CD1c-positive myeloid dendritic cell (primary cell): ENCODE measurements around the gene VWC2.

Experiments
- DNase-seq: peaks from one replicate; pipeline ENCODE4 v3.0.0-alpha.2; 2016; ENCODE audit errors: extremely low spot score

Gene VWC2

DNA sequence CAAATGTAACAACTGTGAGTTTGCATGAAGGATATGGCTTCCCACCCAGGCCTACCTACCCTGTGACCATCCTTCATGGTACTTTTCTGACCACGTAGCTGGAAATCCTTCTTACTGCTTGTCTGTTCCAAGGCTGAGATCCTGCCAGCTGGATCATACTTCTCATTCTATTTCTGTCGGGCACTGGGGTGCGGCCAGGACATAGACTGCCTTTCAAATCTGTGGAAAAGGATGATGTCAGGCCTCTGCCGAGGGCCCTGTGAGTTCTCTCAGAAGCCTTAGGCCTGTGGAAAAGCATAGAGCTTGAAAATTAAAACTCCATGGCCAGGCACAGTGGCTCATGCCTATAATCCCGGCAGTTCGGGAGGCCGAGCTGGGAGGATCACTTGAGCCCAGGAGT, 10.0 kb downstream of the VWC2 start:
- DNase-seq = no peak

DNA sequence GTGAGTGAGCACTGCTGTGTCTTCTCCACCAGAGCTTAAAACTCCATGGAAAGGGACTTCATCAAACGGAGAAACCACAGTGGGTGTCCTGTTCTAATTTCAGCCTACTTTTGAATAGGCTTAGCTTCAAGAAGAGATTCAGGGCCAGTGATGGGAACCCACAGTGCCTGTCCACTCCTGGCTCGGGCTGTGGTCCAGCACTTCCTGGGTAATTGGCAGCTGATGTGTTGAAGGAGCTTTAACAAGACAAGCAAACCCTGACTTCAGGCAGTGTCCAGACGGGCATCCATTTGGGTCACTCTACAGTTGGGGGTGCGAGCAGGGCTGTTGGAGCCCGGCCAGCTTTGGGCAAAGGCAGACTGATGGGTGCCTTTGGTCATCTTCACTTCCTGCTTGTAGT, 14.5 kb downstream of the VWC2 start:
- no peak for DNase-seq

DNA sequence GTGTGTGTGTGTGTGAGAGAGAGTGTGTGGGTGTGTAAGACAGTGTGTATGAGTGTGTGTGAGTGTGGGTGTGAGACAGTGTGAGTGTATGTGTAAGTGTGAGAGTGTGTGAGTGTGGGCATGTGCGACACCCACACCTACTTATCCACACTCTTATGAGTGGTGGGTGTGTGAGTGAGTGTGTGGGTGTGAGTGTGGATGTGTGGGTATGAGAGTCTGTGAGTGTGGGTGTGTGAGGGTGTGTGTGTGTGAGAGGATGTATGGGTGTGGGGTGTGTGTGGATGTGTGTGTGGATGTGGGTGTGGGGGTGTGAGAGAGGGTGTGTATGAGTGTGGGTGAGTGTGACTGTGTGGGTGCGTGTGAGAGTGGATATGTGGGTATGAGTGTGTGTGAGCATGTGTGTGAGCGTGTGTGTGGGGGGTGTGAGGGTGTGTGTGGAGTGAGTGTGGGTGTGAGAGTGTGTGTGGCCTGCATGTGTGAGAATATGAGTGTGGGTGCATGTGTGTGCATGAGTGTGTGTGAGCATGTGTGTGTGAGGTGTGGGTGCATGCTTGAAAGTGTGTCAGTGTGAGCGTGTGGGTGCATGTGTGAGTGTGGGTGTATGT, 15.1 kb downstream of the VWC2 start:
- DNase-seq = no peak

DNA sequence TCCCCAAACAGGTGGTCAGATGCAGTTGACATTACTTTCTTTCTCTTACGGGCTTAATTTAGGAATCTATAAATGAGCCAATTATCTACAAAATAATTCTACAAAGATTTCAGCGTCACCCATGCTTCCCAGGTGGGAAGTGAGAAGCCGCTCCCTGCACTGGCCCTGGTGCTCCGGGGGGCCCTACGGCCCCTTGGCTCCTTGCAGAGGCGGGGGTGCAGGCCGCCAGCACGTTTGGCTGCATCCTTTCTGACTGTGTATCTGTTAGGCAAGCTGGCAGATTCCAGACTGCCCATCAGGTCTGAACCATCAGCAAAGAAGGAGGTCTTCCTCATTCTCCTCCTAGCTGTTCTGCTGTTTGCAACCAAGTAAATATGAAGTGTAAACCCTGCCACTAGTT, 16.3 kb downstream of the VWC2 start:
- DNase-seq = no peak

DNA sequence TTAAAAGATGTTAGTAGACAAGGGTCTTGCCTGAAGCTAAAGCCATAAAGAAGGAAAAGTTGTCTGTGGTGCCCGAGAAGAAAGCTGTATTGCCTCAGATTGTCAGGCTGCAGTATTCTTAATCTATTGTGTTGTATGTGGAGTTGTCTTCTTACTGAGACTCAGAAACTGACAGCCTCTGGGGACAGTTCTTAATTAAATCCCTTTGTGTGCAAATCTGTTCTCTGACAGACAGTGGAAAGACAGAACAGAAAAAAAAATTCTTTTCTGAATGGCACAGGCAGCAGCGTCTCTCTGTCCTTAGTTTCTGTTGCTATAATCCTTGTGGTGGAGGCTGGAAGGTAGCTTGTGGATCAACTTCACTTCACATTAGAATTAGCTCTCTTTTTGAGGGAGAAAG, 16.8 kb downstream of the VWC2 start:
- DNase-seq = no peak

DNA sequence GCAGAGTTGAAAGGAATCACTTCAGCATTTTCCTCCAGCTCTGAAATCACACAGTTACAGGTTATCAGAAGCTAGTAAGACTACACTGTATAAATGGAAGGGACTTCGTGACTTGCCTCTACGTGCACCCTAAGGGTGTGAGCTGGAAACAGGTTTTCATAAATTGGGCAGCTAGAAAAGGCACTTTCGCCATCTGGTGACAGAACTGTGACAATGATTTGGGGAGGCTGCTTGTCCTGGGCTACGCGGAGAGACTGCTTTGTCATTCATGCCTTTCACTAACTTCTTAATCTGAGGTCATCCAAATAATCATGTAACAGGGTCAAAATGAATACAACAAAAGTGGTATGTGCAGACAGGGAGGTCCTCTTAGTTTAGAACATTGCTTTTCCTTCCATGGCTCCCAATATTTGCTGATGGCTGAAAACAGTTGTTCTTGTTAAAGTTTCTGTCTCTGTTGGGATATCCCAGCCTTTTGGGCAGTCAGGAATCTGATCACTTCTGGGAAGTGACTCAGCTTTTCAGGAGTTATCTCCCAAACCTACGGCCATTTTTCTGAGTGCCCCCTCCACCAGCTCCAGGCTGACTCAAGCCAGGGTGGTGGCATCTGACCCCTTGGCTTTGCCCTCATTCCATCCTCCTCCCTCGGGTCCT, 17.8 kb downstream of the VWC2 start:
- peak; percentile 26 for DNase-seq

DNA sequence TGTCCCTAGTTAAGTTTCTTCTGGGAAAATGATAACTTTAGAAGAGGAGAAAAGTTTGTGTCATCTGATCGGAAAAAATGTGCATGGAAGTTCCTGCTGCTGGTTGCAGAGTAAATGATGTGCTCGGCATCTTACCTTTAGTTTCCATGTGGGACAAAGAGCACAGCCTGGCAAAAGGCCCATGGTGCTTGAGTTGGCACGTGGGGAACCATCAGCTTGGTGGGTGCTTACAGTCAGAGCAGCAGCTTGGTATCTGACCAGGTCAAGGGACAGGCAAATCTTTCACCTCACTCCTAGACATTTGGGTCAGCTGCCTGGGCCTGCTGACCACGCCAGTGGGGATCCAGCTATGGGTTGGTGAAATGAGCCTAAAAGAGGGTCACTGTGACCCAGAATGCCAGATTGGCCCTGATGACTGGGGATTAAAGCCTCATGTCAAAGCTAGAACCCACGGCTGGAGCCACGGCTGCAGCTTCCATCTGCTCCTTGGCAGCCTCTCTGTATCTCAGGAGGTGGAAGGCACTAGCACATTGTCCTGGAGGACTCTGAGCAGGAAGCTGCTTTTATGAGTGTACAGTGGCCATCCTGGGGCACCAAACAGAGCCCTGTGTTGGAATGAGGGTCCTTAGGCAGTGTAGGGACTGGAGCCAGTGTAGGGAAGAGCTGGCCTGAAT, 24.7 kb downstream of the VWC2 start:
- DNase-seq = no peak

DNA sequence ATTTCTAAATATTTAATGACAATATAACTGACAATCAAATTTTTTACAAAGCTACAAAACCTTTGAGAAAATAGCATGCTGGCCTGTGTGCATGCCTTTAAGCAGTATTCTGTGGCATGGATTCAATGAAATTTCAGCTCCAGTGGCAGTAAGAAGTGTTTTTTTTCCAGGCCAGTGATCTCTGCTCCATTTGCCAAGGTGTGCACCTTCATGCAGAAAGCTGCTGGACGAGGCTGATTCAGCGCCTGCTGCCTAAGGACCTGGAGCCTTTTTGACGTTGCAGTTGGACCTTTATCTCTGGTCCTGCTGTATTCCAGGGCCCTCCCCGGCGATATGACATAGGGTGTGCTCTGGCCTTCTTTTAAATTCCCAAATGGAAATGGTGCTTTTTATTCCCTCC, 26.6 kb downstream of the VWC2 start:
- DNase-seq = no peak

DNA sequence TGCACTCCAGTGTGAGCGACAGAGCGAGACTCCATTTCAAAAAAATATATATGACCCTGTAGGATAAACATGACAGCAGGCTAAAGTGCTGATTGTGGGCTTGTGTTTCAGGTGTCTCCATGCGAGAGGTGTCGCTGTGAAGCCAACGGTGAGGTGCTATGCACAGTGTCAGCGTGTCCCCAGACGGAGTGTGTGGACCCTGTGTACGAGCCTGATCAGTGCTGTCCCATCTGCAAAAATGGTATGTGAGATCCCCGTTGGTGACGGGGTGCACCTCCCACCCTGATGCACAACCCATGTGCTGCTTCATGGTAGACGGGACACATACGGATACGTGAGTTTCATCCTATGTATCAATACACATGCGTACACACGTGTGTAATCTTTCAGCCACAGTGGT, 29.2 kb downstream of the VWC2 start:
- DNase-seq = no peak

DNA sequence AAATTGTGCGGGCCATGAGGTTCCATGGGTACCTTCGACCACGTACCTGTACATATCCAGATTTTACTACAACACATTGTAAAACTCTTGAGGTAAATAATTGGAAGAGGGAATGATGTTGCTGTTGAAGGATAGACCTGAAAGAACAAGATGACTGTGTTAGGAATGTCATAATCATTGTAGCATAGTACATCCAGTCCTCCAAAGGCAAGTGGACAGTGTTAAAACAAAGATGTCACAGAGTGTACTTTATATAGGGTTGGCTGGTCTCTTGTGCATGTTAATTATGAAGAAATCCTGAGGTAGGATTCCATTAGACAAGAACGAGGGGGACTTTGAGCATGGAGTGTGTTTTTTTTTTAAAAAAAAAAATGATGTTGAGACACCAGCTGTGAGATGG, 30.4 kb downstream of the VWC2 start:
- DNase-seq = no peak

DNA sequence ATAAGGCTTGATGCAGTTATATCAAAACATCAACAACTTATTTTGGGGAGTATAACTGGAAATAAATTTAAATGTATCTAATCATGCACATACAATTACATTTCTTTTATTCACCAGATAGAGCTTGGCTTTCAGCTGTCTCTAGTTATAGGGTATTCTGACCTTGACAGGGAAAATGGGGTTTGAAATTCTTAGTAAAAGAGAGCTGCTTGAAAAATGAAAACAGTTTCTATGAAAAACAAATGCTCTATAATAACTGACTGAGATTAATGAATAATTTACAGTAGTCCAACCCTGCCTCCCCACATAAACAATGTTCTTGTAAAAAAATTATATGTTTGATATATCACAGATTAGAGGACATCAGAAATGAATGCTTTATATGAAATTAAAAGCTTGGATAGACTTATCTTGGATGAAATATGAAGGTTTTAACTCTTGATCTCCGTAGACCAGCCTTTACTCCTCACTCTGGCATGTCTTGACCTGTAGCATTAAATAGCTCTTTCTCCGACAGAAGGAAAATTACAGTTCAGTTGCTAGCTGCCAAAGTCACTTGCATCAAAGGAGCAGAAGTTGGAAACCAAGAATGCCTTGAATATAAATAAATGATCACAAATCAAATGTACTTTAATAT, 32.1 kb downstream of the VWC2 start:
- DNase-seq = no peak

DNA sequence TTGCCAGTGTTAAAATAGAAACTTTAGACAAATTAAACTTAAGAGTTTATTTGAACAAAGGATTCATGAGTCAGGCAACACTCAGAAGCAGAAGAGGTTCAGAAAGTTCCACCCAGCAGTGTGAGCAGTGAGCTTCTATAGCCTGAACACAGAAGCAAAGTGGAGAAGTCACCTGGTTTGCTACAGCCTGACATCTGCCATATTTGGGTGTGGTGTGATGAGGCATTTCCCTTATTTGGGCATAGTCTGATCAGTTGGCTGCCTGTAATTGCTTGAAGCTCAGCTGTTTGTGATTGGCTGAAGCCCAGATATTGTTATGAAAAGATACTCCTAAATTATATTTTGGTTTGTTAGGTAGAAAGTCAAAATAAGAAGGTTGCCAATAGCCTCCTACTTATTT, 39.1 kb downstream of the VWC2 start:
- DNase-seq = no peak

DNA sequence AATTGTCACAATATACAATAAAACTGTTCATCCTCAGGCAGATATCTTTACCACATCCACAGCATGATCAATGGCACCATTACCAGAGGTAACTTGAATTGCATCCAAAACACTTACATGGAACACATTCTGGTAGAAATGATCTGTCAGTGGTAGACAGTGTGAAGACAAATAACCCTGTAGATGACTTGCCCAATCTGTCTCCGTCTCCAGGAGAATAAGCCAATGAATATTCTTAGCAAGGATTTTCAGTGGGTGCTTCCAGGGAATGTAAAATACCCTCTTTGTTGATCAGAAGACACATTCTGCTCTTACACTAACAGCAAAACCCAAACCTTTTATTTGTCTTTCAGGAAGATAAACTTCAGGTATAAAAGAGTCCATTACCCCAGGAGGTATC, 43.8 kb downstream of the VWC2 start:
- no peak for DNase-seq

DNA sequence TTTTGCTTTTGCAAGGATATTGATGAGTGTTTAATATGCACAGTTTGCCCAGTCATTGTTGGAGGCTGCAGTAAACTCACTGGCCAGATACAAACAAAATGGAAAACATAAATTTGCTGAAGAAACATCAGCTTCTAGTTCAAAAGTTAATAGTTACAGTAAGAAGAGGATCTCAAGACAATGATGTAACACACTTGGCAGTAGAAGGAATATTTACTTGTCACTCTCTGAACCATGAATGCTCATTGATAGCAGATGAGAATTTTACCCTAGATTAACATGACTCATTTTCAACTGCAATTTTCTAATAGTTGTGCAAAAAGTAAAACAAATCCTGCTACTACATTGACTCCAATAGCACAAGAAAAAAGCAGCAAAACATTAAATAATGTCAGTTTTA, 47.7 kb downstream of the VWC2 start:
- no peak for DNase-seq

DNA sequence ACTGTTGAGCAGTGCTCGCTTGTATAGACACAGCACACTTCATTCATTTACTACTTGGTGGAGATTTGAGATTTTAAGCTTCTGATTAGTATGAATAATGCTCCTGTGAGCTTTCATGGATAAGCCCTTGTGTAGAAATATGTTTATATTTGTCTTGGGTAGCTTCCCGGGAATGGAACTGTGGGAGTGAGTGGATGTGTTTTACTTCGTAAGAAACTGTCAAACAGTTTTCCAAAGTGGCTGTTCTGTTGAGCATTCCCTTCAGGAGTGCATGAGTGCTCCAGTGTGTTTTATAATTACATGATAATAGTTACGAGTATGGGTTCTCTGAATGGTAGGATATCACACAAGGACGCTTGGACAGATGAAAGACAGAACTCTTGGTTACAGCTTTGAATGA, 49.4 kb downstream of the VWC2 start:
- no peak for DNase-seq

DNA sequence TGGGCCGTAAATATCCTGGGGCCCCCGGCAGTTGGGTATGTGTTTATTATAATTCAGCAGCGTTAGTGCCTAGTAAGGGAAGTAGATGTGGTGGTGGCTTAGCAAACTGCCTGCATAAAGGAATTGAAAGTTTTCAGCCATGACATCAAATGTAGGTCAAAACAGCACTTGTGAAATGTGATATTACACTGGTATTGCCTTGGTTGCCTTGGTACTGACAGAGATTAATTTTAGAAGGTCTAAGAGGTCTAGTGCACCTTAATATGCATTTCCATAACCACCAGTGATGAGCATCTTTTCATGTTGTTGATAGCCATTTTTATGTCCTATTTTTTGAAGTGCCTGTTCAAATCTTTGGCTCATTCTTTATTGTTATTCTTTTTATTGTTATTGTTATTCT, 50.1 kb downstream of the VWC2 start:
- no peak for DNase-seq

DNA sequence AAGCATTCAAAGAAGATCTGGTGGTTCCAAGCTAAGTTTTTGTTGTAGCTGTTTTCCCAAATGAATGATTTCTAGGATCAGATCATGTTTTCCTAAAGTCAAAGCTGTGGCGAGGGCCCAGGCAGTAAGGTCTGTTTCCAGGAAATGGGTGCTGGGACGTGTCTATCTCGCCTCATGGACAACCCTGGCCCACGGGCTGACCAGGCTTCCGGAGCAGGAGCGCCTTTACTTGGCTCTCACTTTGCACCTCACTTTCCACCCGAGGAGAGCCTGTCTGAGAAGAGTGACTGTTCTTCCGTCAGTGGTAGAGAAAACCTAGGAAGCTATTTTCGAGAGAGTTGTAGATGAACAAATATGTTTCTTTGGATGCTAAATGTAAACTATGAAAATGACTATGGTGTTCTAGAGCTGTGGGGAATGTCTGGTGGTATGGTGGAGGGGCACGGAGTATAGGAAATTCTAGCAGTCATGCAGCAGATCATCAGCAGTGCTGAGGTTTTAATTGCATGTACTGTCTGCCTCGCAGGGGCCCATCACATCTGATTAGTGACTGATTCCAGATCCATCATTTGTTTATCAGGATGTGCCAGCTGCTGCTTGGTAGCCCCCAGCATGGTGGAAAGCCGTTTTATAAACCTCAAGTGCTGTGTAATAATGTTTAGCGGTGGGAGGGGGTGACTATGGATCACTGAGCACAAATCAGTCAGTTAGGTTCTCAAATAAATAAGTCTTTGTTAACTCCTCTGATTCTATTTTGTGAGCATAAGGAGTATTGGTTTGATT, 66.6 kb downstream of the VWC2 start:
- DNase-seq = no peak

DNA sequence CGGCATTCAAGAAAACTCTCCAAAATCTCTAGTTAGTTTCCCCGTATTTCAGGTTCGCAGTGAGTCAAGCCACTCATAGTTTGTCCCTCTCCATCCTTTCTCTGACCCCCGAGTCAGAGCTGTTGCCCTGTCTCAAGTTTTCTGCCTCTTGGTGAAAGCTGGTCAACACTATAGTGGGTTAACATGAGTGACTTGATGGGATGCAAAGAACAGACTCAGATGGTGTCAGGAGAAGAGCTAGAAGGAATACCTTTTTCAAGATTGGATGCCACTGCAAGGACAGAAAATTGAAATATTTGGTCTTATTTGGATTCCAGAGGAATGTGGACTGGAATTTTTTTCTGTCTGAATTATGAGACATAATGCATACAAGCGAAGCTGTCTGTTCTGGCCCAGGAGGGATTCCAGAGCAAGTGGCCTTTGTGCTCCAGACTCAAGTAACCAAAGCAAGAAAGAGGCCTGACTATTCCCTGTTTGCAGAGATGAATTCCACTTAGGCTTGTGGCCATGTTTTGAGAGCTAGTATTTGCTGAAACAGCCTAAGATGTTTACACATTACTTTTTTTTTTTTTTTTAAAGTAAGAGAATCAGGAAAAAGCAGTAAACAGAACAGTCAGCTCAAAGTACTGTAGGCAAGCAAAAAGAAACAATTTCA, 67.4 kb downstream of the VWC2 start:
- no peak for DNase-seq

DNA sequence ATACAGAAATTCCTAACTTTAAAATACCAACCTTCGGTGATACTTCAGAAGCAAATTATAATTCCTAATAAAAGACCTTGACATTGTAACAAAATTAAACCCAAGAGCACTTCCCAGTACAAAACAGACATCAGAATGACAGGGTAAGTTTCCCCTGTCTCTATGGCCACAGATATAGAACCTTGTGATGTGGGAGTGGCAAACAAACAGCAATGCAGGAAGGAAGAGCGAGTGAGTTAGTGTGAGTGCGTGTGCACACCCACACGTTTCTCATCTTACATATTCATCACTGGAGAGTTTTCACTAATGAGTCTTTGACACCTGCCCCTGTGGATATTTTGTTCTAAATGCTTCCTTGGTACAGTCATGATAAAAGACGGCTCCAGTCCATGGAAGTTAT, 72.2 kb downstream of the VWC2 start:
- no peak for DNase-seq

DNA sequence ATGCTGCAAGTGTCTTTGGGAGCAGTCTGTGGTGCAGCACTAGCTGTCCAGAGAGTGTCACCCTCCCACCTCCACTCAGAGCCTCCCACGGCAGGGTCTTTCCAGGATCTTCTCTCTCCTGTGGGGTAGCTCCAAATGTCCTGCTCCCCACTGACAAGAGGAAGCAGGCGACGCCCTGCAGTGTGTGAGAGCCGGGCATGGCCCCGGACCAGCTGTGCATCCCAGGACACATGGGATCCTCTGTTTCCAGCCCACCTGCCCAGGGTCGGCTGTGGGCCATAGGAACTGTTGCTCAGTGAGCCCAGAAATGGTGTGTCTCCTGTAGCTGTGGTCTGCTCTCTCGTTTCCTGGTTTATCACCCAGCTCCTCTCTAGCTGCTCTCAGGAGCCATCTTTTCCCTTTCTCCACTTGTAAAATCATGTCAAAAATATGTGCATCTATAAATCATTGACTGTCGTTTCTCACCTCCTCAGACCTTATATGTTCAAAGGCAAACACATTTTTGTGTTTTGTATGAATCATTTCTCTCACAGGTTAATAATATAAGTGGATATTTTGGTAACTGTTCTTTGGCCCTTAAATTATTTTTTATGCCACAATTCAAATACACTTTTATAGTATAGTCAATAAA, 74.9 kb downstream of the VWC2 start:
- no peak for DNase-seq

DNA sequence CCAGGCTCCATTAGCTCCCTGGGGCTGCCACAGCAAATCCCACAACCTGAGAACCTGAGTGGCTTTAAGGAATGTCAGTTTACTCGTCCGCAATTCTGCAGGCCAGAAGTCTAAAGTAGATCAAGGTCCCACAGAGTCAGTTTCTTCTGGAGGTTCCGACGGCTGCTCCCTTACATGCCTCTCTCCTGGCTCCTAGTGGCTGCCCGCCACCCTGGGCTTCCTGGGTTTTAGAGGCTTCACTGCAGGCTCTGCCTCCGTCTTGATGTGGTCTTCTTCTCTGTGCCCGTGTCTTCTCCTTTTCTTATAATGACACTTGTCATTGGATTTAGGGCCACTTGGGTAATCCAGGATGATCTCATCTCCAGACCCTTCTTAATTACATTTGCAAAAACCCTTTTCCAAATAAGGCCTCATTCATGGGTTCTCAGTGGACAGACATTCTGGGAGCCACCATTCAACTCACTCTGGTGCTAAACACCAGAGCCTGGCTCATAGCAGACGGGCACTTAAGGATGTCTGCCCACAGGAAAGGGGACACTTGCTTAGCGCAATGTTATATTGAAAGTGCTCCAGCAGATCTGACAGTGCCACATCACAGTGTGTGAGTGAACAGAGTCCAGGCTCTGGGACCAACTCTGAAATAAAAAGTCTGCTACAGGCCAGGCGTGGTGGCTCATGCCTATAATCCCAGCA, 77.6 kb downstream of the VWC2 start:
- DNase-seq = no peak
